Parathyroid adenoma (tissue), 2 donors: ENCODE data around the gene S100A10.

ENCODE experiments used
- H2AFZ ChIP-seq: fragments of 300-600 bp; sonication (generic); one replicate; pipeline ENCODE4 v1.7.0; 2017; ENCODE audit warnings: antibody characterized with exemption, mild to moderate bottlenecking
- H3K27ac ChIP-seq: fragments of 300-600 bp; sonication (generic); one replicate; pipeline ENCODE4 v1.7.0; 2017
- H3K27me3 ChIP-seq: fragments of 300-600 bp; sonication (generic); one replicate; pipeline ENCODE4 v1.7.0; 2017; ENCODE audit warnings: low read length; ENCODE audit not compliant: control insufficient read depth, insufficient read depth
- H3K36me3 ChIP-seq: fragments of 300-600 bp; sonication (generic); one replicate; pipeline ENCODE4 v1.7.0; 2017; ENCODE audit warnings: low read length; ENCODE audit not compliant: control insufficient read depth, insufficient read depth
- H3K4me1 ChIP-seq: fragments of 300-600 bp; sonication (generic); one replicate; pipeline ENCODE4 v1.7.0; 2017; ENCODE audit warnings: control low read depth
- H3K4me2 ChIP-seq: fragments of 300-600 bp; sonication (generic); one replicate; pipeline ENCODE4 v1.7.0; 2017; ENCODE audit warnings: low read length
- H3K4me3 ChIP-seq: fragments of 300-600 bp; sonication (generic); one replicate; pipeline ENCODE4 v1.7.0; 2017; ENCODE audit warnings: low read depth, low read length
- H3K79me2 ChIP-seq: fragments of 300-600 bp; sonication (generic); one replicate; pipeline ENCODE4 v1.7.0; 2017; ENCODE audit warnings: control low read depth
- H3K9ac ChIP-seq: fragments of 300-600 bp; sonication (generic); one replicate; pipeline ENCODE4 v1.7.0; 2017; ENCODE audit warnings: mild to moderate bottlenecking
- H3K9me3 ChIP-seq: fragments of 300-600 bp; sonication (generic); one replicate; pipeline ENCODE4 v1.7.0; 2017; ENCODE audit warnings: low read length; ENCODE audit not compliant: control insufficient read depth
- CTCF ChIP-seq: fragments of 300-600 bp; sonication (generic); IDR thresholded peaks from one replicate; pipeline ENCODE4 v1.7.0; 2017; ENCODE audit warnings: antibody characterized with exemption, mild to moderate bottlenecking
- donor health status: primary hyperparathyroidism.

Gene S100A10

DNA sequence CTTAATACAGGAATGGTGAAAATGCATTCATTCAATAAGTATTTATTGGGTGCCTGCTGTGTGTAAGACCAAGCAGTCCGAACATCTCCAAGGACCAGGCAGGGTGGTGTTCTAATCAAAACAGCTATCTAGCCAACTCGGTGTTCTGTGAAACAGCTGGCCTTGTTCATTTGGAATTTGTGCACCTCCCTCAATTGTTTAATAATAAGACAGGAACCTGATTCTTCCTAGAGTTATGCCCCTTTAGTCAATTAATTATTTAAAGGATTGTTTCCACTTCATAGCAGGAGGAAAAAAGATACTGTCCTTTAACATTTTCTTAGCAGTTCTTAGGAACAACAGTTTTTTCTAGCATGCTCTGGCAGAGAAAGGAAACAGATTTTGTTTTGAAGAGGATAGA is 30.4 kb downstream of the S100A10 start:
- TF ChIP-seq CTCF: no peak
- H3K4me2 ChIP-seq: no peak overlapping the region
- H3K27me3 ChIP-seq: no peaks in the 10 kb centered on the region
- H3K9me3 ChIP-seq: no peaks in the 10 kb centered on the region
- no peaks in the 10 kb centered on the region for H3K79me2 ChIP-seq
- H3K36me3 ChIP-seq: no peaks in the 10 kb centered on the region
- no peak overlapping the region for H3K4me3 ChIP-seq
- no peaks in the 10 kb centered on the region for H3K4me1 ChIP-seq
- H2AFZ ChIP-seq: no peak overlapping the region
- no peak overlapping the region for H3K9ac ChIP-seq
- no peak overlapping the region for H3K27ac ChIP-seq

GRCh38 chr1:151961833-151962232 is 31.8 kb downstream of the S100A10 start:
- no peak for TF ChIP-seq CTCF
- H3K4me2 ChIP-seq: no peak overlapping the region
- H3K36me3 ChIP-seq: no peaks in the 10 kb centered on the region
- H3K4me3 ChIP-seq: no peak overlapping the region
- H3K9me3 ChIP-seq: no peaks in the 10 kb centered on the region
- H2AFZ ChIP-seq: no peak overlapping the region
- H3K27me3 ChIP-seq: no peaks in the 10 kb centered on the region
- H3K79me2 ChIP-seq: no peaks in the 10 kb centered on the region
- H3K27ac ChIP-seq: no peak overlapping the region
- no peaks in the 10 kb centered on the region for H3K4me1 ChIP-seq
- no peak overlapping the region for H3K9ac ChIP-seq

DNA sequence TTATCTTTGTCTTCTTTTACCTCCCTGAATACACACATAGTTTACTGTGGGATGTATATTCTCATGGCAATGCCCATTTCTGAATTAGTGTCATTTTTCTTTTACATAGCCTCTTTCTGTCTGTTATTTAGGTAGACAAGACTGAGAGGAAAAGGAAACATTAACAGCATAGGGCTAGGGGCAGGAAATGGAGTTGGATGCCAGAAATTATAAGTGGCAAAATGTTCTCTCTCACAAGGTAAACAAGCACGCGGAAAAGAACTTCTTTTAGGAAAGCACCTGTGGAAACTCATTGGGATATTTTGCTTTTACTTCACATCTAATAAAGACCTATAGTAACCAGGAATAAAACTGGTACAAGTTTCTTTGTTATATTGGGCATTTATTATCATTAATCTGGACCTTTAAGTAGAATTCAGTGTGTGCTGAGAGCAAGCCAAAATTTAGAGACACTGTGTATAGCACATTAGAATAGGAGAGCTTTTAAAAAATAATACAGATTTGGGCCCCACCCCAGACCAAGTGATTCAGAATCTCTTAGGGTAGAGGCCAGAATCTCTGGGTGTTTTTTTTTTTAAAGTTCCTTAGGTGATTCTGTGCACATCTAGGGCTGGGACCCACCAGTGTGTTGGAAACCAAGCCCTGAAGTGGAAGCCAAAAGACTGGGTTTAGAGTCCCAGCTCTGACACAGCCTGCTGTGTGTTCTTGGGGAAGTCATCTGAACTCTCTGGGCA is 32.7 kb downstream of the S100A10 start:
- Histone ChIP-seq H3K27ac (no peak overlapping the region), H3K9ac (no peak overlapping the region)
- TF ChIP-seq CTCF: no peak

GRCh38 chr1:151958959-151959358 is 34.7 kb downstream of the S100A10 start:
- Histone ChIP-seq H3K4me3 (no peak overlapping the region), H3K4me1 (no peaks in the 10 kb centered on the region), H3K36me3 (no peaks in the 10 kb centered on the region), H3K27ac (no peak overlapping the region), H3K79me2 (no peaks in the 10 kb centered on the region), H3K27me3 (no peaks in the 10 kb centered on the region), H3K4me2 (no peak overlapping the region), H3K9ac (no peak overlapping the region), H2AFZ (no peak overlapping the region), H3K9me3 (no peaks in the 10 kb centered on the region)
- no peak for TF ChIP-seq CTCF

More for the DNA sequence above, 32.7 kb downstream of the S100A10 start:
- H3K4me3 ChIP-seq: no peak overlapping the region
- H3K36me3 ChIP-seq: no peaks in the 10 kb centered on the region
- H3K4me2 ChIP-seq: no peak overlapping the region
- no peaks in the 10 kb centered on the region for H3K4me1 ChIP-seq
- H2AFZ ChIP-seq: no peak overlapping the region
- H3K79me2 ChIP-seq: no peaks in the 10 kb centered on the region
- H3K27me3 ChIP-seq: no peaks in the 10 kb centered on the region
- no peaks in the 10 kb centered on the region for H3K9me3 ChIP-seq

DNA sequence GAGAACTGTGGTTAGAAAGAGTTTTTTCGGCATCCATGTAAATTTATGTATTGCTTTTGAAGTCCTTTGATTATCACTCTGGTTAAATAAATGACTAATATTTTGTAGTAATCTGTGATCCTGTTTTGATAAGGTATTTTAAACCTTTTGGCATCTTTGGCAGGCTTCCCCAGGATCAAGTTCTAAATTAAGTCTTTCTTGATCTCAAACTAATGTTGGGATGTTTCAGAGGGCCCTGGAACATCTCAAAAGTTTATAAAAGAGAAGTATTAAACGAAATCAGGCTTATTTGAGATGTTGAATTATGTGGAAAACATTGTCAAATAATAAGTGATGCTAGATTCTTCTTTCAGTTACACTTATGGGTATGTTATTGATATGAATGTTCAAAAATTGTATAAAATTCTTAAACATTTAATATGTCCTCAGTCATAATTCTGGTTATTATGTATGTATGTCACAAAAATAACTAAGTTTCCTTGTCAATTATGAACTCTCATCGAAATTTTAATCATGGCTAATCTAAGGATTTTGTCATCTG is 36.6 kb downstream of the S100A10 start:
- Histone ChIP-seq H2AFZ (no peak overlapping the region), H3K79me2 (no peaks in the 10 kb centered on the region), H3K4me1 (no peaks in the 10 kb centered on the region), H3K9ac (no peak overlapping the region), H3K27ac (no peak overlapping the region), H3K4me3 (no peak overlapping the region), H3K36me3 (no peaks in the 10 kb centered on the region), H3K27me3 (no peaks in the 10 kb centered on the region), H3K9me3 (no peaks in the 10 kb centered on the region), H3K4me2 (no peak overlapping the region)
- no peak for TF ChIP-seq CTCF
